Neural progenitor cell (in vitro differentiated cells): ENCODE results near the gene SRGAP2B.
"Not testable (repeated sequence)": the region's sequence is repeated elsewhere in the genome, so short reads cannot be mapped to it uniquely, and the experiment has no call there.

Experiments used
- CTCF ChIP-seq: fragments of 200-600 bp; sonication (generic); IDR thresholded peaks from 2 replicates; pipeline ENCODE4 v1.5.1; 2017; ENCODE audit warnings: antibody characterized with exemption, mild to moderate bottlenecking
- EZH2 ChIP-seq: fragments of 200-600 bp; sonication (generic); IDR thresholded peaks from 2 replicates; pipeline ENCODE4 v1.6.1; 2017; ENCODE audit warnings: antibody characterized with exemption, mild to moderate bottlenecking, moderate library complexity
- EZH2phosphoT487 ChIP-seq: fragments of 200-600 bp; sonication (generic); IDR thresholded peaks from 2 replicates; pipeline ENCODE4 v1.6.1; 2017; ENCODE audit warnings: antibody characterized with exemption

GRCh38 chr1:145052019-145052776, 42.9 kb downstream of the SRGAP2B start:
- not testable (repeated sequence) for TF ChIP-seq CTCF, EZH2, EZH2phosphoT487
